K562 (cell line): ENCODE measurements around the gene ATXN7. TPM values are rescaled to one million over a fixed set of nuclear protein-coding genes. Genes with fewer than 3 reads are reported as not detected.

Experiments
- ATAC-seq: fragments of 200-7000 bp; cut with Tn5 transposase; 3 replicates; pipeline ENCODE4 v1.9.1; 2020; ENCODE audit warnings: moderate library complexity
- BruUV-seq: library from RNA; stranded (reverse); fragments of 400-500 nt; replicated peaks from 2 replicates; lab custom pipeline; 2021; lab: Mats Ljungman, UMichigan
- CTCF ChIA-PET: fragments of 300-600 bp; formaldehyde crosslinking; extraction: SDS; loops from one replicate; lab custom pipeline; 2021; ENCODE audit warnings: low intra/inter-chr PET ratio; lab: Yijun Ruan, JAX
- POLR2A ChIA-PET: fragments of 300-600, 350-650 bp; sonication (Branson Sonifier 250); formaldehyde crosslinking; extraction: SDS; loops from one replicate; lab custom pipeline; 2021; ENCODE audit warnings: antibody characterized with exemption, inconsistent platforms; lab: Yijun Ruan, JAX
- DNase-seq, 4 experiments: peaks; one replicate each; pipeline versions ENCODE4 v3.0.0 to v3.0.0-alpha.2; 2011 to 2018; ENCODE audit warnings: low spot score in 3 of 4, mixed read lengths in 3 of 4; ENCODE audit errors: extremely low read depth in 1 of 4
- FAIRE-seq: peaks from 2 replicates; lab custom pipeline; 2011; peaks lifted over from hg19 to GRCh38; lab: Jason Lieb, UNC
- H2AFZ ChIP-seq: 2 replicates; pipeline ENCODE4 v1.6.0; 2011; ENCODE audit warnings: low read depth, low read length, control low read depth, inconsistent platforms
- H3K27ac ChIP-seq: fragments of 200-600 bp; 3 replicates; pipeline ENCODE4 v1.8.0; 2011; ENCODE audit warnings: low read depth, mild to moderate bottlenecking, control low read depth, inconsistent platforms, low read length, moderate library complexity, mixed read lengths; ENCODE audit errors: extremely low read depth
- H3K27me3 ChIP-seq, 2 experiments: fragments of 300-600 bp in 1 of 2; 2 replicates in 1 of 2; 3 replicates in 1 of 2; pipeline versions ENCODE4 v1.6.0 to v1.8.0; 2011; ENCODE audit warnings: inconsistent platforms in 2 of 2, low read length in 2 of 2, mild to moderate bottlenecking in 1 of 2, mixed read lengths in 1 of 2, moderate library complexity in 1 of 2; ENCODE audit not compliant: control insufficient read depth in 2 of 2, insufficient read depth in 2 of 2
- H3K36me3 ChIP-seq: fragments of 300-600 bp; 3 replicates; pipeline ENCODE4 v1.8.0; 2011; ENCODE audit warnings: mild to moderate bottlenecking, low read length, inconsistent platforms; ENCODE audit not compliant: control insufficient read depth, insufficient read depth
- H3K4me1 ChIP-seq, 2 experiments: fragments of 200-600 bp in 1 of 2; replicated peaks in 1 of 2; 2 replicates in 1 of 2; 3 replicates in 1 of 2; pipeline versions ENCODE4 v1.5.1 to v1.8.0; 2011; ENCODE audit warnings: inconsistent platforms in 2 of 2, low read length in 2 of 2, mild to moderate bottlenecking in 1 of 2, mixed read lengths in 1 of 2, moderate library complexity in 1 of 2; ENCODE audit not compliant: control insufficient read depth in 2 of 2, insufficient read depth in 2 of 2
- H3K4me2 ChIP-seq: 2 replicates; pipeline ENCODE4 v1.6.1; 2011; ENCODE audit warnings: low read length, control low read depth, inconsistent platforms, mixed read lengths; ENCODE audit not compliant: insufficient read depth
- H3K4me3 ChIP-seq: fragments of 200-600 bp; sonication (generic), shearing (Covaris generic); 2 replicates; pipeline ENCODE4 v1.5.1; 2016; ENCODE audit warnings: control low read depth, inconsistent platforms
- H3K79me2 ChIP-seq: fragments of 200-600 bp; 3 replicates; pipeline ENCODE4 v1.8.0; 2011; ENCODE audit warnings: low read length, inconsistent platforms; ENCODE audit not compliant: control insufficient read depth, insufficient read depth
- H3K9ac ChIP-seq, 2 experiments: 2 replicates each; pipeline versions ENCODE4 v1.6.0 to v1.6.1; 2011; ENCODE audit warnings: low read depth in 2 of 2, low read length in 2 of 2, control low read depth in 1 of 2, inconsistent platforms in 1 of 2, mild to moderate bottlenecking in 1 of 2, mixed read lengths in 1 of 2; ENCODE audit not compliant: insufficient read depth in 1 of 2
- H3K9me1 ChIP-seq: one replicate; pipeline ENCODE4 v1.6.0; 2011; ENCODE audit warnings: inconsistent platforms, mild to moderate bottlenecking, low read length, moderate library complexity; ENCODE audit not compliant: control insufficient read depth, insufficient read depth
- H3K9me3 ChIP-seq: replicated peaks from 2 replicates; pipeline ENCODE4 v1.5.1; 2011; ENCODE audit warnings: low read depth, low read length, inconsistent platforms; ENCODE audit not compliant: control insufficient read depth, insufficient read depth
- H4K20me1 ChIP-seq: replicated peaks from 2 replicates; pipeline ENCODE4 v1.6.1; 2011; ENCODE audit warnings: low read length, inconsistent platforms, mixed read lengths; ENCODE audit not compliant: control insufficient read depth, insufficient read depth
- ATF1 ChIP-seq, 2 experiments: fragments of 450-650 bp in 1 of 2; IDR thresholded peaks; 2 replicates each; pipeline ENCODE4 v1.6.1; 2016; ENCODE audit warnings: missing compliant biosample characterization in 1 of 2, missing genetic modification characterization in 1 of 2
- C11orf30 ChIP-seq: fragments of 450-650 bp; IDR thresholded peaks from 2 replicates; pipeline ENCODE4 v1.6.1; 2016; ENCODE audit warnings: low read depth, mild to moderate bottlenecking
- CCNT2 ChIP-seq: IDR thresholded peaks from 2 replicates; pipeline ENCODE4 v1.6.1; 2011; ENCODE audit warnings: borderline replicate concordance, low read depth, mild to moderate bottlenecking, moderate library complexity, mixed read lengths, low read length; ENCODE audit not compliant: insufficient read length; ENCODE audit errors: extremely low read depth
- RNF219 ChIP-seq: fragments of 250-450 bp; sonication (Bioruptor Pico); IDR thresholded peaks from 2 replicates; pipeline ENCODE4 v1.5.0; 2022; ENCODE audit warnings: mild to moderate bottlenecking
- ZBTB7A ChIP-seq: IDR thresholded peaks from 2 replicates; pipeline ENCODE4 v1.6.1; 2011; ENCODE audit warnings: low read depth, mild to moderate bottlenecking, low read length, moderate library complexity, borderline replicate concordance; ENCODE audit not compliant: control insufficient read depth
- ZFX ChIP-seq: sonication (generic); formaldehyde crosslinking; IDR thresholded peaks from 2 replicates; pipeline ENCODE4 v1.8.0; 2022; ENCODE audit warnings: mild to moderate bottlenecking, missing genetic modification reagents, moderate library complexity
- ZNF12 ChIP-seq: sonication (generic); formaldehyde crosslinking; IDR thresholded peaks from 2 replicates; pipeline ENCODE4 v1.4.0; 2020; ENCODE audit warnings: mild to moderate bottlenecking, missing genetic modification reagents
- ZNF318 ChIP-seq, 2 experiments: fragments of 450-650 bp; IDR thresholded peaks; 2 replicates each; pipeline ENCODE4 v1.6.1; 2016; ENCODE audit warnings: mild to moderate bottlenecking in 2 of 2, borderline replicate concordance in 1 of 2, low read depth in 1 of 2, moderate library complexity in 1 of 2
- ZNF583 ChIP-seq: fragments of 250-450 bp; sonication (Bioruptor Pico); IDR thresholded peaks from 2 replicates; pipeline ENCODE4 v1.4.0; 2020
- WGBS: fragments of 100-300 bp; shearing (Covaris generic); methylation state at CpG from one replicate; pipeline ENCODE4 v1.1.6; 2016; ENCODE audit warnings: low coverage, mixed read lengths; ENCODE audit not compliant: insufficient coverage; ENCODE audit errors: missing lambda C conversion rate; 5-methylcytosine and 5-hydroxymethylcytosine counted together
- in situ Hi-C: fragments of 300-500 bp; cut with MboI; formaldehyde crosslinking; loops from 4 replicates; pipeline ENCODE4 v1.15.0; 2018; ENCODE audit warnings: inconsistent platforms, mixed read lengths
- intact Hi-C: fragments of 100-400 bp; cut with micrococcal nuclease; formaldehyde crosslinking; loops from 2 replicates; pipeline ENCODE4 v1.14.2; 2022
- polyA plus RNA-seq, 8 experiments: library from polyadenylated mRNA; depleted of rRNA in 4 of 8; stranded (reverse) in 5 of 8; unstranded in 3 of 8; fragments of >200 nt; fragmentation: Nextera tagmentation in 2 of 8; fragmentation: Illumina TruSeq in 1 of 8; extraction: Ambion mirVana in 2 of 8; extraction: Trizol in 1 of 8; gene quantifications; 2 replicates each; pipeline versions ENCODE4 v1.2.1 to v1.2.3, GENCODE V29; 2011 to 2014; ENCODE audit warnings: inconsistent platforms in 1 of 8, missing spikeins in 1 of 8
- total RNA-seq, 7 experiments: library from RNA; depleted of rRNA in 6 of 7; stranded (reverse); fragments of >200 nt in 6 of 7; fragmentation: Illumina TruSeq in 2 of 7; extraction: Trizol in 2 of 7; gene quantifications; 2 replicates each; pipeline versions ENCODE4 v1.2.1 to v1.2.3, GENCODE V29; 2011 to 2021; ENCODE audit warnings: low replicate concordance in 1 of 7

The ATXN7 gene
- total and polyA plus RNA-seq, 9 of the 15 experiments (the other 6 are each of a cell fraction or from before 2014, with no cell fraction given): 0.41 to 9.2 (median 6.7) TPM

GRCh38 chr3:63910891-63911290 is 47.2 kb downstream of the ATXN7 start:
- Histone ChIP-seq H3K27me3 (no peaks in the 10 kb centered on the region), H3K4me3 (peak overlapping the region; percentile 65; the same call in 1 of the 2 replicates), H3K36me3 (peaks cover 22% of the 10 kb centered on the region; the same call in 2 of the 3 replicates), H4K20me1 (no peaks in the 10 kb centered on the region), H3K9me3 (no peaks in the 10 kb centered on the region), H3K27ac (peak overlapping the region; percentile 88; the same call in 2 of the 3 replicates), H3K79me2 (peaks cover 36% of the 10 kb centered on the region), H3K4me2 (peak overlapping the region; percentile 81), H2AFZ (peak overlapping the region; percentile 40; the same call in 1 of the 2 replicates), H3K9ac (peak overlapping the region in 1 of 2 experiments; percentile 67; a peak in 2 of 4 replicates), H3K4me1 (peaks cover 9 to 13% of the 10 kb centered on the region in 2 experiments), H3K9me1 (no peaks in the 10 kb centered on the region)
- BruUV-seq: no TSS peak
- no peak for FAIRE-seq
- 7% methylated on average over 1 of the region's 1 CpG for WGBS
- intact Hi-C loops: loop anchor here (5.0 kb wide), 1 partner anchor 49 kb away; the partner anchor contains the start of genes ATXN7 and THOC7
- ATAC-seq: no peak
- no peak for DNase-seq
- in situ Hi-C loops: no loop called here
- CTCF ChIA-PET: no interaction called here
- POLR2A ChIA-PET: no interaction called here
- TF ChIP-seq RNF219 (CRISPR knock-in tag) (no peak), C11orf30 (no peak), ZNF583 (CRISPR knock-in tag) (no peak), ZNF12 (no peak), ZBTB7A (no peak), ZNF318 (IDR thresholded peaks at IDR 0.05; ENCODE audit: borderline replicate concordance in 1 of 2, low read depth in 1 of 2) (no peak), ATF1 (CRISPR knock-in tag; IDR thresholded peaks at IDR 0.05) (no peak), ATF1 (tag; IDR thresholded peaks at IDR 0.05) (no peak), ZFX (no peak), CCNT2 (no peak)
